A673 (cell line): ENCODE results near the gene NDUFAF5. TPM values are rescaled to one million over a fixed set of nuclear protein-coding genes. Genes with fewer than 3 reads are reported as not detected.

Source experiments
- BruUV-seq: library from RNA; stranded (reverse); fragments of 400-500 nt; replicated peaks from 2 replicates; lab custom pipeline; 2021; lab: Mats Ljungman, UMichigan
- CTCF ChIA-PET: fragments of 300-600 bp; sonication (Branson Sonifier 250); formaldehyde crosslinking; loops from one replicate; lab custom pipeline; 2022; ENCODE audit warnings: antibody characterized with exemption; lab: Charles Lee
- POLR2A ChIA-PET: fragments of 300-600 bp; sonication (Branson Sonifier 250); formaldehyde crosslinking; loops from one replicate; lab custom pipeline; 2022; ENCODE audit warnings: antibody characterized with exemption; ENCODE audit not compliant: low non-redundant PET; lab: Charles Lee
- DNase-seq: peaks from one replicate; pipeline ENCODE4 v3.0.0-alpha.2; 2015; ENCODE audit warnings: low spot score
- H3K27ac ChIP-seq: fragments of 200-600 bp; sonication (generic); 2 replicates; pipeline ENCODE4 v1.5.1; 2016; ENCODE audit warnings: mixed run types, low read depth, mild to moderate bottlenecking, mixed read lengths, antibody characterized with exemption, low read length; ENCODE audit not compliant: poor library complexity, severe bottlenecking
- H3K27me3 ChIP-seq: fragments of 200-600 bp; sonication (generic); replicated peaks from 2 replicates; pipeline ENCODE4 v1.6.1; 2017; ENCODE audit warnings: mixed run types, low read depth, mild to moderate bottlenecking, mixed read lengths, antibody characterized with exemption, low read length; ENCODE audit not compliant: insufficient read depth, poor library complexity
- H3K36me3 ChIP-seq: fragments of 200-600 bp; sonication (generic); 2 replicates; pipeline ENCODE4 v1.6.1; 2016; ENCODE audit warnings: mixed run types, mild to moderate bottlenecking, mixed read lengths, antibody characterized with exemption, low read length; ENCODE audit not compliant: insufficient read depth, poor library complexity, severe bottlenecking
- H3K4me1 ChIP-seq: fragments of 200-600 bp; sonication (generic); 2 replicates; pipeline ENCODE4 v1.6.1; 2017; ENCODE audit warnings: mixed run types, mild to moderate bottlenecking, mixed read lengths, antibody characterized with exemption, low read length; ENCODE audit not compliant: insufficient read depth, poor library complexity, severe bottlenecking
- H3K4me3 ChIP-seq: fragments of 200-600 bp; sonication (generic); 2 replicates; pipeline ENCODE4 v1.5.1; 2016; ENCODE audit warnings: low read depth, mixed run types, mild to moderate bottlenecking, mixed read lengths, low read length; ENCODE audit not compliant: poor library complexity, severe bottlenecking
- H3K9me3 ChIP-seq: fragments of 200-600 bp; sonication (generic); 2 replicates; pipeline ENCODE4 v1.6.1; 2016; ENCODE audit warnings: mixed run types, low read depth, mild to moderate bottlenecking, mixed read lengths, antibody characterized with exemption, low read length; ENCODE audit not compliant: poor library complexity, severe bottlenecking
- CTCF ChIP-seq: fragments of 300-800, 200-600 bp; sonication (generic); conservative IDR thresholded peaks from 2 replicates; pipeline ENCODE4 v1.5.1; 2017; ENCODE audit warnings: low read depth, mild to moderate bottlenecking, antibody characterized with exemption, low read length, moderate library complexity, mixed read lengths
- EZH2 ChIP-seq: fragments of 200-600 bp; sonication (generic); IDR thresholded peaks from 2 replicates; pipeline ENCODE4 v1.6.1; 2017; ENCODE audit warnings: borderline replicate concordance, low read depth, mild to moderate bottlenecking, mixed read lengths, antibody characterized with exemption, low read length; ENCODE audit not compliant: poor library complexity, severe bottlenecking
- intact Hi-C: fragments of 100-400 bp; cut with micrococcal nuclease; formaldehyde crosslinking; loops from one replicate; pipeline ENCODE4 v1.10.0; 2022; ENCODE audit not compliant: unreplicated experiment
- total RNA-seq: library from RNA; stranded (reverse); gene quantifications from 2 replicates; pipeline ENCODE4 v1.2.3, GENCODE V29; 2021

The NDUFAF5 gene
- total RNA-seq, 1 experiment from 2014 or later: 57.1 TPM

GRCh38 chr20:13790708-13791107 lies 5.9 kb downstream of the NDUFAF5 start:
- Histone ChIP-seq H3K9me3 (no peaks in the 10 kb centered on the region), H3K27me3 (no peaks in the 10 kb centered on the region), H3K36me3 (peaks cover 77% of the 10 kb centered on the region), H3K4me3 (no peak overlapping the region), H3K4me1 (no peaks in the 10 kb centered on the region), H3K27ac (no peak overlapping the region)
- POLR2A ChIA-PET: no interaction called here
- CTCF ChIA-PET: no interaction called here
- BruUV-seq: no TSS peak
- intact Hi-C loops: no loop called here
- TF ChIP-seq CTCF (no peak), EZH2 (no peak)
- DNase-seq: no peak

- POLR2A ChIA-PET: no interaction called here
- no peak for TF ChIP-seq CTCF
- no peak for TF ChIP-seq EZH2
Observed at GRCh38 chr20:13791540-13792459, 7.0 kb downstream of the NDUFAF5 start.

GRCh38 chr20:13793001-13793400 lies 8.2 kb downstream of the NDUFAF5 start:
- Histone ChIP-seq H3K27me3 (no peaks in the 10 kb centered on the region), H3K27ac (no peak overlapping the region), H3K4me3 (no peak overlapping the region), H3K4me1 (no peaks in the 10 kb centered on the region), H3K36me3 (peaks cover 93% of the 10 kb centered on the region), H3K9me3 (no peaks in the 10 kb centered on the region)
- TF ChIP-seq CTCF: no peak
- TF ChIP-seq EZH2: no peak
- no TSS peak for BruUV-seq
- DNase-seq: no peak
- intact Hi-C loops: no loop called here
- CTCF ChIA-PET: no interaction called here
- POLR2A ChIA-PET: interaction anchor here (0.7 kb wide), 1 partner anchor 23 kb away, joined by 4 read pairs; no protein-coding TSS in a partner anchor

More at GRCh38 chr20:13791540-13792459, 7.0 kb downstream of the NDUFAF5 start:
- H3K36me3 ChIP-seq: peaks cover 85% of the 10 kb centered on the region
- no peaks in the 10 kb centered on the region for H3K4me1 ChIP-seq
- intact Hi-C loops: no loop called here
- no peaks in the 10 kb centered on the region for H3K27me3 ChIP-seq
- no peak overlapping the region for H3K4me3 ChIP-seq
- CTCF ChIA-PET: no interaction called here
- BruUV-seq: no TSS peak
- no peak for DNase-seq
- no peaks in the 10 kb centered on the region for H3K9me3 ChIP-seq
- no peak overlapping the region for H3K27ac ChIP-seq
